H1 (cell line): ENCODE results near the gene MT1H.

Experiments
- ASH2L ChIP-seq: fragments of 200-600, 300-600 bp; sonication (generic); IDR thresholded peaks from one replicate; pipeline ENCODE4 v1.7.1; 2017; ENCODE audit warnings: low read length
- EGR1 ChIP-seq: IDR thresholded peaks from 2 replicates; pipeline ENCODE4 v1.6.1; 2011; ENCODE audit warnings: low read depth, low read length, borderline replicate concordance
- EZH2 ChIP-seq: fragments of 200-600 bp; sonication (generic); IDR thresholded peaks from 2 replicates; pipeline ENCODE4 v1.7.1; 2012; ENCODE audit warnings: low read depth, mild to moderate bottlenecking, moderate library complexity, low read length, inconsistent platforms; ENCODE audit not compliant: severe bottlenecking
- KDM4A ChIP-seq: IDR thresholded peaks from one replicate; pipeline ENCODE4 v1.7.1; 2012; ENCODE audit warnings: low read depth, mild to moderate bottlenecking, moderate library complexity, low read length, inconsistent platforms; ENCODE audit not compliant: severe bottlenecking
- NANOG ChIP-seq: IDR thresholded peaks from 2 replicates; pipeline ENCODE4 v1.6.1; 2011; ENCODE audit warnings: low read length, low read depth, mild to moderate bottlenecking, inconsistent platforms; ENCODE audit not compliant: insufficient read depth, poor library complexity, severe bottlenecking
- RFX5 ChIP-seq: IDR thresholded peaks from 2 replicates; pipeline ENCODE4 v1.6.1; 2011; ENCODE audit warnings: low read depth, low read length, improper control_type of control experiment, borderline replicate concordance
- RXRA ChIP-seq: IDR thresholded peaks from 2 replicates; pipeline ENCODE4 v1.6.1; 2011; ENCODE audit warnings: low read depth, mild to moderate bottlenecking, low read length, moderate library complexity; ENCODE audit not compliant: insufficient read depth
- TAF1 ChIP-seq: IDR thresholded peaks from 2 replicates; pipeline ENCODE4 v1.6.1; 2011; ENCODE audit warnings: mild to moderate bottlenecking, low read depth, low read length
- TF ChIP-seq, protein P1 (sequence below), 3 experiments: IDR thresholded peaks; 1 replicate in 2 of 3; 2 replicates in 1 of 3; pipeline versions ENCODE4 v1.5.1 to v1.6.1; 2011; ENCODE audit warnings: low read length in 3 of 3, mild to moderate bottlenecking in 3 of 3, inconsistent platforms in 2 of 3, low read depth in 1 of 3, moderate library complexity in 1 of 3; ENCODE audit not compliant: insufficient read depth in 1 of 3; ENCODE audit errors: control extremely low read depth in 1 of 3

DNA sequence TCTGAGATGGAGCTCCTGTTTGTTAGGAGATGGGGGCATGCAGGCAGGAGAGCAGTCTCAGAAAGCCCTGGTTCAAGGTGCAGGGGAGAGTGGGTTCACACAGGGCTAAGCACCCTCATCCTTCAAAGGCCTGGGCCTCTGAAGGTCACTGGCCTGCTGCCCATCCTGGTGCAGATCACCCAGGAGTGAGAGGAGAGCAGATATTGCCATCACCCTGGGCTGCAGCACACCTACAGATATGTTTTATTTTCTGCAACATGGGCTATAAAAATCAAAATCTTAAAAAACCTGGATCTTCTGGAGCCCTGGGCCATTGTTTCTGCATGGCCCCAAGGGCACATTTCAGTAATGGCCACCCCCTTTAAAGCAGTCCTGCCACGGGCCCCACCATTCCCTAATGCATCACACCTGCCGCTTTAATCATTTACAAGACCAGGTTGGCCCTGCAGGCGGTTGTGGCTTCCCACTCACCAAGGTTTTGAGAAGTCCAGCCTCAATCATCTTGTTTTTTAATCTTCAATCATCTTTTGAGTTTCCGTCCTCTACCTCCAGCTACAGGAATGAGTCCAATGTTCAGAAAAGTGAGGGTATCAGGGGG lies 39.9 kb downstream of the MT1H start:
- TF ChIP-seq EGR1 = no peak
- TF ChIP-seq, protein P1, sequence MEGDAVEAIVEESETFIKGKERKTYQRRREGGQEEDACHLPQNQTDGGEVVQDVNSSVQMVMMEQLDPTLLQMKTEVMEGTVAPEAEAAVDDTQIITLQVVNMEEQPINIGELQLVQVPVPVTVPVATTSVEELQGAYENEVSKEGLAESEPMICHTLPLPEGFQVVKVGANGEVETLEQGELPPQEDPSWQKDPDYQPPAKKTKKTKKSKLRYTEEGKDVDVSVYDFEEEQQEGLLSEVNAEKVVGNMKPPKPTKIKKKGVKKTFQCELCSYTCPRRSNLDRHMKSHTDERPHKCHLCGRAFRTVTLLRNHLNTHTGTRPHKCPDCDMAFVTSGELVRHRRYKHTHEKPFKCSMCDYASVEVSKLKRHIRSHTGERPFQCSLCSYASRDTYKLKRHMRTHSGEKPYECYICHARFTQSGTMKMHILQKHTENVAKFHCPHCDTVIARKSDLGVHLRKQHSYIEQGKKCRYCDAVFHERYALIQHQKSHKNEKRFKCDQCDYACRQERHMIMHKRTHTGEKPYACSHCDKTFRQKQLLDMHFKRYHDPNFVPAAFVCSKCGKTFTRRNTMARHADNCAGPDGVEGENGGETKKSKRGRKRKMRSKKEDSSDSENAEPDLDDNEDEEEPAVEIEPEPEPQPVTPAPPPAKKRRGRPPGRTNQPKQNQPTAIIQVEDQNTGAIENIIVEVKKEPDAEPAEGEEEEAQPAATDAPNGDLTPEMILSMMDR (IDR thresholded peaks at IDR 0.05; ENCODE audit: control extremely low read depth in 1 of 3, insufficient read depth in 1 of 3, low read depth in 1 of 3, low read length in 3 of 3) = no peak
- TF ChIP-seq ASH2L = no peak
- TF ChIP-seq TAF1 = no peak
- TF ChIP-seq RXRA = no peak
- no peak for TF ChIP-seq RFX5
- no peak for TF ChIP-seq EZH2
- TF ChIP-seq NANOG = no peak
- no peak for TF ChIP-seq KDM4A
